ENCODE measurements around the gene PPP1CB. TPM values are rescaled to one million over a fixed set of nuclear protein-coding genes. Genes with fewer than 3 reads are reported as not detected.
A peak's percentile ranks its signal among the peaks of the same experiment; 100 is the strongest.
"Not testable (repeated sequence)": the region's sequence is repeated elsewhere in the genome, so short reads cannot be mapped to it uniquely, and the experiment has no call there.

Gene PPP1CB
- total RNA-seq, 2 experiments from 2014 or later, result 153 to 218 TPM

DNA sequence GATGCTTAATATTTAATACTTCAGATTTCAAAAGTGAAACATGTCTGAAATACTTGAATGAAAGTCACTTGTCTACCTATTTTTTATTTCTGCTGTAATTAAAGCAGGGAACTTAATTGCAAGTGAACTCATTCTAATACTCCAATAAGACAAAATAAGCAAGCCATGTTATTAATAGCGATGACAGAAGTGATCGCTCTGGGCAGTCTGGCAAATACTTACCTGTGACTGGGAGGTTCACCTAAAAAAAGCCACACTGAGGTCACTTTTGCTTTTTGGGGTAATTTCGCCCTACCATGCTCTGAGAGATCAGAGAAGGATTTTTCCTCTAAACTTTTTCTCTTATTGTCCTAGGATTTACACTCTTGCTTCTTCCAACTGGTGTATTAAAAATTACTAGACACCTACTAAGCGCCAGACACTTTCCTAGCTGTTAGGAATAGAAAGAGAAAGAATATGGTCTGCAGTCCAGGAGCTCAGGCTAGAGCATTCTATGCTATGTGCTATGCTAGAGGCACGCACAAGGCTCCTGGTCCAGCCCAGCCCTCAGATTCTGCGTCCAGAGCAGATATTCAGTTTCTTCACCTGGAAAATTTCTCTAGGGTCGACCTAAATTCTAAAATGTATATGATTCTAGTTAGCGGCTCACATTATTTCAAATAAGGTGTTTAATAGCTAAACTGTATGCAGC lies 26.5 kb upstream of the PPP1CB start:
- H3K4me1 Mint-ChIP-seq, result no peaks in the 10 kb centered on the region
- H3K27me3 Mint-ChIP-seq, result peaks cover 4% of the 10 kb centered on the region
- H3K27ac Mint-ChIP-seq, result no peak overlapping the region
- CTCF ChIA-PET, result no interaction called here
- H3K4me3 Mint-ChIP-seq, result no peak overlapping the region
- ATAC-seq (no peak), DNase-seq (no peak)
- H3K36me3 Mint-ChIP-seq, result no peaks in the 10 kb centered on the region
- no peaks in the 10 kb centered on the region for H3K9me3 Mint-ChIP-seq (ENCODE audit: low read depth)

DNA sequence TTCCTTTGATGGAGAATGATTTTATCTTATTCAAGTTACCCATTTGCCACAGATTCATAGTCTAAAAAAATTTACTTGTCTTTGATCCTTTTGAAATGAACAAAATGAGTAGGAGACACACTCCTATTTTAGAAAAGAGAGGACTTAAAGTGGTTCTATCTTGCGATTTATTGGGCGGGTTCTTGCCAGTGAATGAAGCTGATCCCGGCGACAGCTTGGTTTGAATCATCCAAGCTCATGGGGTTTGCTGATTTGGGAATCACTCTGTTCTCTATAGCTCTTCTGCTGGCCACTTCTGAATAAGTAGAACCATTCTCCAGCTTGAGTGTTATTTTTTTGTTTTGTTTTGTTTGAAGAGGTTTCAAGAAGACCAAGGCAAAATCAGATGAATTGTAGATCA lies 25.5 kb upstream of the PPP1CB start:
- DNase-seq, result no peak
- ATAC-seq, result no peak
- H3K4me3 Mint-ChIP-seq, result no peak overlapping the region
- H3K27ac Mint-ChIP-seq, result no peak overlapping the region
- H3K27me3 Mint-ChIP-seq, result peaks cover 4% of the 10 kb centered on the region
- H3K9me3 Mint-ChIP-seq (ENCODE audit: low read depth), result no peaks in the 10 kb centered on the region
- CTCF ChIA-PET, result no interaction called here
- no peaks in the 10 kb centered on the region for H3K36me3 Mint-ChIP-seq
- no peaks in the 10 kb centered on the region for H3K4me1 Mint-ChIP-seq

DNA sequence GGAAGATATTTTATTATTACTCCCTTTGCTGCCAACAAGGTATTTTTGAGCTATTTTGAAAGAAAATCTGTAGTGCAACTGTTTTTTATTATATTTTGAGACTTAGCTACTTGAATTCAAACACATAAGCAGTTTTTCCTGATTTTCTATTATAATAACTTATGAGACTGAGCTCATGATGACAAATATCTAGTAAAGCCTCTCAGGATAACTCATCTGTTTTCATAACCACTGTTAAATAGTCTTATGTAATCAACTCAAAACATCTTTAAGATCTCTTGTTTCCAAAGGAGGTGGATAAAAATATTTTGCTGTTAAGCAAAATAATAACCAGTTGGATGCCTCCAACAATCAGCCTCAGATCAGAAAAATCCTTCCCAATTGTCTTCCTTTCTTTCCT lies 21.9 kb upstream of the PPP1CB start:
- ATAC-seq (no peak), DNase-seq (no peak)
- H3K27me3 Mint-ChIP-seq, result peaks cover 4% of the 10 kb centered on the region
- H3K27ac Mint-ChIP-seq, result no peak overlapping the region
- no peaks in the 10 kb centered on the region for H3K9me3 Mint-ChIP-seq (ENCODE audit: low read depth)
- H3K4me3 Mint-ChIP-seq, result no peak overlapping the region
- H3K4me1 Mint-ChIP-seq, result no peaks in the 10 kb centered on the region
- CTCF ChIA-PET, result interaction anchor here (1.2 kb wide), 1 partner anchor 53 kb away, joined by 3 read pairs; no protein-coding TSS in a partner anchor
- no peaks in the 10 kb centered on the region for H3K36me3 Mint-ChIP-seq

DNA sequence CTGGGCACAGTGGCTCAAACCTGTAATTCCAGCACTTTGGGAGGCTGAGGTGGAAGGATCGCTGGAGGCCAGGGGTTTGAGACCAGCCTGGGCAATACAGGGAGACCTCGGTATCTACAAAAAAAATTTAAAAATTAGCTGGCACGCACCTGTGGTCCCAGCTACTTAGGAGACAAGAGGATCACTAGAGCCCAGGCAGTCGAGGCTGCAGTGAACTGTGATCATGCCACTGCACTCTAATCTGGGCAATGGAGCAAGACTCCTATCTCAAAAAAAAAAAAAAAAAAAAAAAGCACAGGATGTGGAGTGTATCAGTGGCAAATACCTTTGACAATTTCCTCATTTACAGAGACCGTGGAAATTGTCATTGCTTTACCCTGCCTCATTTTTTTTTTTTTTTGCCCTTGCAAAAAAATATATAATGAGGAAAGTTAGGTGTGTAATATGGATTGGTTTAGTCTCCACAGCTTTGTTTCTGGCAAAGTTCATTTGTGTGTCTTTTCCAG lies 20.9 kb upstream of the PPP1CB start:
- no peak for ATAC-seq
- no peak for DNase-seq
- no peaks in the 10 kb centered on the region for H3K4me1 Mint-ChIP-seq
- CTCF ChIA-PET, result interaction anchor here (0.7 to 2.1 kb wide), 6 partner anchors 22 to 136 kb away, joined by 3 to 8 read pairs (median 4); no protein-coding TSS in a partner anchor
- no peaks in the 10 kb centered on the region for H3K36me3 Mint-ChIP-seq
- H3K27me3 Mint-ChIP-seq, result no peaks in the 10 kb centered on the region
- H3K9me3 Mint-ChIP-seq (ENCODE audit: low read depth), result no peaks in the 10 kb centered on the region
- no peak overlapping the region for H3K27ac Mint-ChIP-seq
- no peak overlapping the region for H3K4me3 Mint-ChIP-seq

DNA sequence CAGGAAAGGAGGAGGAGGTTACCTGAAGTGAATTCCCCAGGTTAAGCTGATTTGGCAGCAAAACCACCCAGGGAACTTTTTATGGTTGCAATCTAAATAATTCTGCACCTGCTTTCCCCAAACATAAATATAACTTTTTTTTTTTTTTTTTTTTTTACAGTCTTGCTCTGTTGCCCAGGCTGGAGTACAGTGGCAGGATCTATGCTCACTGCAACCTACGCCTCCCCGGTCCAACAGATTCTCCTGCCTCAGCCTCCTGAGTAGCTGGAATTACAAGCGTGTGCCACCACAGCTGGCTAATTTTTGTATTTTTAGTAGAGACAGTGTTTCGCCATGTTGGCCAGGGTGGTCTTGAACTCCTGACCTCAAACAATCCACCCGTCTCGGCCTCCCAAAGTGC lies 16.1 kb upstream of the PPP1CB start:
- no peaks in the 10 kb centered on the region for H3K4me1 Mint-ChIP-seq
- H3K27me3 Mint-ChIP-seq, result no peaks in the 10 kb centered on the region
- no peak overlapping the region for H3K27ac Mint-ChIP-seq
- ATAC-seq (no peak), DNase-seq (no peak)
- peaks cover 4% of the 10 kb centered on the region for H3K9me3 Mint-ChIP-seq (ENCODE audit: low read depth)
- H3K36me3 Mint-ChIP-seq, result peaks cover 5% of the 10 kb centered on the region
- CTCF ChIA-PET, result no interaction called here
- no peak overlapping the region for H3K4me3 Mint-ChIP-seq

DNA sequence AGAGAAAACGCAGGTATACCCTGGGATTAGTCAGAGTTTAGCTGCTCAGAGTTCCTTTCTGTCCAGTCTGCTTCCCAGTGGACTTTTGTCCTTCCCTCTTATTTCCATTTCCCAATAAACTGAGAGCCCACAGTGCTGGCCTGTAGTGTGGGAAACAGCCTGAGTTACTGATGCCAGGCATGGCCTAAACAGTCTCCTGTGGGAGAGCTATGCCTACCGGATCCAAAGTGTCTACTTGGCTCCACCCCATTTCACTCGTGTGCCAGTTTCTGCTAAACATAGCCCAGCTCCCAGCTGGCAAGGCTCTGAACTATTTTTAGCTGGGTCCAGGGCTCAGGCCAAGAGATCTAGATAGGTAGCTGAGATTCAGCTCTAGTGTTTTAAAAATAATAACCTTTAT lies 15.6 kb upstream of the PPP1CB start:
- Mint-ChIP-seq H3K4me3 (no peak overlapping the region), H3K27ac (no peak overlapping the region)
- ATAC-seq, result no peak

DNA sequence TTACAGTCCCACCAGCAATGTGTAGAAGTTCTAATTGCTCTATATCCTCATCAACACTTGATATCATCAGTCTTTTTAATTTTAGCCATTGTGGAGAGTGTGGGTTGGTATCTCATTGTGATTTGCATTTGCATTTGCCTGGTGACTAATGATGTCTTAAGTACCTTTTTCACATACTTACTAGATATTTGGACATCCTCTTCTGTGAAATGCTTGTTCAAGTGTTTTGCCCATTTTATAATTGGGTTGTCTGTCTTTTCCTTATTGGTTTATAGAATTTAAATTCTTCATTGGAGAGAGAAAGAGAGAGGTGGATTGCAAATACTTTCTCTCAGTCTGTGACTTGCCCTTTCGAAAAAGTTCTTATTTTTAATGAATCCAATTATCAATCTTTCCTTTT lies 14.0 kb upstream of the PPP1CB start:
- Mint-ChIP-seq H3K9me3 (ENCODE audit: low read depth) (peaks cover 4% of the 10 kb centered on the region), H3K4me3 (no peak overlapping the region)
- CTCF ChIA-PET, result no interaction called here

More for the DNA sequence above, 15.6 kb upstream of the PPP1CB start:
- peaks cover 6% of the 10 kb centered on the region for H3K36me3 Mint-ChIP-seq
- peaks cover 4% of the 10 kb centered on the region for H3K9me3 Mint-ChIP-seq (ENCODE audit: low read depth)
- H3K4me1 Mint-ChIP-seq, result no peaks in the 10 kb centered on the region
- CTCF ChIA-PET, result no interaction called here
- peaks cover 2% of the 10 kb centered on the region for H3K27me3 Mint-ChIP-seq
- DNase-seq, result no peak

DNA sequence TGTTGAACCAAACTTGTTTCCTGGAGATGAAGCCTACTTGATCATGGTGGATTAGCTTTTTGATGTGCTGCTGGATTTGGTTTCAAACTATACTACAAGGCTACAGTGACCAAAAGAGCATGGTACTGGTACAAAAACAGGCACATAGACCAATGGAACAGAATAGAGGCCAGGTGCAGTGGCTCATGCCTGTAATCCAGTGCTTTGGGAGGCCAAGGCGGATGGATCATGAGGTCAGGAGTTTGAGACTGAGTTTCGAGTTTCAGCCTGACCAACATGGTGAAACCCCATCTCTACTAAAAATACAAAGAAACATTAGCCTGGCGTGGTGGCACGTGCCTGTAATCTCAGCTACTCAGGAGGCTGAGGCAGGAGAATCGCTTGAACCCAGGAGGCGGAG lies 9.0 kb upstream of the PPP1CB start:
- not testable (repeated sequence) for H3K4me3 Mint-ChIP-seq; H3K27ac Mint-ChIP-seq; DNase-seq; ATAC-seq; H3K9me3 Mint-ChIP-seq (ENCODE audit: low read depth); H3K27me3 Mint-ChIP-seq; H3K36me3 Mint-ChIP-seq; H3K4me1 Mint-ChIP-seq
- CTCF ChIA-PET, result interaction anchor here (1.0 kb wide), 1 partner anchor 19 kb away, joined by 3 read pairs; no protein-coding TSS in a partner anchor

More for the DNA sequence above, 14.0 kb upstream of the PPP1CB start:
- ATAC-seq (no peak), DNase-seq (no peak)
- Mint-ChIP-seq H3K4me1 (no peaks in the 10 kb centered on the region), H3K27me3 (peaks cover 3% of the 10 kb centered on the region), H3K27ac (no peak overlapping the region), H3K36me3 (peaks cover 9% of the 10 kb centered on the region)

DNA sequence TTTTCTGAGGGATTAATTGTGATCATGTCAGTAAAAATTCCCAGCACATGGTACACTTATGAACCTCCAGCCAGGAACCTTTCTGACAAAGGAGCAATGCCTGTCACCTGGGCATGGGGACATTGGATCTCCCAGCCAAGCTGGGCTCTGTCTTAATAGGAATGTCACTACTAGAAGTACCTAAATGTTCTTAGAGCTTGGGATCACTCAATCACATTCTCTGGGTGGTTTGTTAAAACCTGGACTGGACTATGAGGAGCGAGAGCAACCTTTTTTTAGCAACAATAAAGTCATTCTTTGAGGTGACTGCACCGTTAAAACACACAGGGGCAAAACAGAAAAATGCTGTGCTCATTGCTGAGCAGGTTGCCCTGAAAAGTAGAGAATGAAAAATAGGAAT lies 6.4 kb upstream of the PPP1CB start:
- H3K9me3 Mint-ChIP-seq (ENCODE audit: low read depth), result no peaks in the 10 kb centered on the region
- ATAC-seq, result no peak
- DNase-seq, result no peak
- CTCF ChIA-PET, result no interaction called here
- H3K36me3 Mint-ChIP-seq, result peaks cover 6% of the 10 kb centered on the region
- H3K27me3 Mint-ChIP-seq, result peaks cover 3% of the 10 kb centered on the region
- peaks cover 26% of the 10 kb centered on the region for H3K4me1 Mint-ChIP-seq
- no peak overlapping the region for H3K27ac Mint-ChIP-seq
- H3K4me3 Mint-ChIP-seq, result no peak overlapping the region

DNA sequence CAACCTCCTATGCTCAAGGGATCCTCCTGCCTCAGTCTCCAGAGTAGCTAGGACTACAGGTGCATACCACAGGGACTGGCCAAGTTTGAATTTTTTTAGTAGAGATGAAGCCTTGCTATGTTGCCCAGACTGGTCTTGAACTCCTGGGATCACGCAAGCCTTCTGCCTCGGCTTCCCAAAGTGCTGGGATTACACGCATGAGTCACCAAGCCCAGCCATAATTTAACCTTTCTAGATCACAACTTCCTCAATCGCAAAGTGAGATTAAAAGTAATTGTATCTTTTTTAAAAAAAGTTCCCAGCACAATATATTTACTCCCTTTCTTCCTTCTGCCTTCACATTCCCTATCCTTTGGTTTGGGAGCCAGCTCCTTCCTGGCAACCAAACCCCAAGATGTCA lies 5.8 kb upstream of the PPP1CB start:
- no peak overlapping the region for H3K4me3 Mint-ChIP-seq
- H3K27ac Mint-ChIP-seq, result no peak overlapping the region
- DNase-seq (no peak), ATAC-seq (no peak)
- peaks cover 8% of the 10 kb centered on the region for H3K36me3 Mint-ChIP-seq
- no peaks in the 10 kb centered on the region for H3K9me3 Mint-ChIP-seq (ENCODE audit: low read depth)
- CTCF ChIA-PET, result no interaction called here
- peaks cover 3% of the 10 kb centered on the region for H3K27me3 Mint-ChIP-seq
- H3K4me1 Mint-ChIP-seq, result peaks cover 32% of the 10 kb centered on the region

DNA sequence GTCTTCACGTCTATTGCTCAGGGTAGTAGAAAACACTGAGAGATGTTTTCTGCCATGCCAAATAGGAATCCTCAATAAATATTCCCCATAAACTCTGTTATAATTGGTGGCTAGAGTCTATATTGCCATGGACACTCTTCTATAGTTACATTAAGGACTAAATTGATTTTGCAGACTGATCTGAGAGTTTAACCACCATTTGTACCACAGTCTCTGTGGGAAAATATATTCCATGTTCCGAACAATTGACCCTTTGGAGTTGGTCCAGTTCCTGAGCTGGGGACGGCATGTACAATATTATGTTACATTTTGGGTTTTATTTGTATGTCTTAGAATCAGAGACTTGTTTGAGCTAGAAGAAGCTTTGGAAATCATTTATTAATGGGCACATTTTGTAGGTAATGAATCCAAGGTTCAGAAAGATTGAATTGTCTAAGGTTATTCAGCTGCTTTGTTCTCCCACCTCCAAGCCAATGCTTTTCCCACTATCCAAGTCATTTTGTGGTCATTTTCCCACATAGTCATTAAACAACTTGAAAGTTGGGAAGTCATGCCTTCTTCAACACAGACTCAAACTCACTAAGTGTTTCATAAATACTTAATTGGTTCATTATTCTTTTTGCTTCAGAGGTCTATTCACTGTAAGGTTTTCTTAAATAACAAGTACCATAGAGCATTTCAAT lies 5.1 kb upstream of the PPP1CB start:
- Mint-ChIP-seq H3K4me3 (no peak overlapping the region), H3K4me1 (peaks cover 32% of the 10 kb centered on the region), H3K27me3 (no peaks in the 10 kb centered on the region), H3K27ac (no peak overlapping the region), H3K9me3 (ENCODE audit: low read depth) (no peaks in the 10 kb centered on the region), H3K36me3 (peaks cover 6% of the 10 kb centered on the region)
- CTCF ChIA-PET, result interaction anchor here (1.3 to 11.9 kb wide), 4 partner anchors 13 to 180 kb away, joined by 3 to 142 read pairs (median 4); no protein-coding TSS in a partner anchor
- ATAC-seq, result no peak
- no peak for DNase-seq

DNA sequence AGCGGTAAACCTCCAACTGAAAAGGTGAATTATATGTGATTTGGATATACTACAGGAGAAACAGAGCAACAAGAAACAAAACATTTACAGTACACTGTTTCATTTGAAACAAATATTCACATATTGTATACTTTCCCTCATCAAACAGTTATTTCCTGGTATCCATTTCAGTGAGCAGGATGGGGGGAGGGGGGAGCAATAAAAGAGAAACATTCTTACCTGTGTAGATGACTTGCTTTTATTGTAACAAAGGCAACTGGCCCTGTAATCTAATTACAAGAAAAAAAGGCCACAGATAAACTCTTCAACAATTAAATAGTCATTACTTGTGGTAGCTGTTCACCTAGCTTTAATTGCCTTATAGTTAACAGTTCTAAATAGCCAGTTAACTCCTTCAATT lies 3.9 kb upstream of the PPP1CB start:
- Mint-ChIP-seq H3K36me3 (peaks cover 4% of the 10 kb centered on the region), H3K27me3 (no peaks in the 10 kb centered on the region), H3K9me3 (ENCODE audit: low read depth) (no peaks in the 10 kb centered on the region), H3K4me1 (peaks cover 33% of the 10 kb centered on the region), H3K27ac (peak overlapping the region; percentile 84), H3K4me3 (peak overlapping the region; percentile 33)
- ATAC-seq, result no peak
- DNase-seq, result no peak
- CTCF ChIA-PET, result interaction anchor here (0.9 to 11.9 kb wide), 6 partner anchors 8 to 181 kb away, joined by 3 to 142 read pairs (median 4); no protein-coding TSS in a partner anchor

DNA sequence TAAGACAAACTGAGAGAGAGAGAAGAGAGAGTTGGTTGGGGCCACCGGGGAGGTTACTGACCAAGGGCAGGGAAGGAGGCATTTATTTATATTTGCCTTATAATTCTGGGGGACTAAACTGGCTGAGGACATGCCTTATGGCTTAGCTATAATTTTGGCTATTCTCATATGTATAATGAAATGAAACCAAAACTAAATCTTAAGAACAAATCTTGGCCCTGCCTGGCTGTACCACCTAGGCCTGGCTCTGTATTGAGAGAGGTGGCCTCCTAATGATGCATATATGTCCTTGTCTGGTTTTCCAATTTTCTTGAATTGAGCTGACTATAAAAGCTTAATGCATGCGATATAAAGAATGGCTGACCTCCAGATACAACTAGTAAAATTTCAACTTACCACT lies 3.5 kb upstream of the PPP1CB start:
- DNase-seq, result no peak

DNA sequence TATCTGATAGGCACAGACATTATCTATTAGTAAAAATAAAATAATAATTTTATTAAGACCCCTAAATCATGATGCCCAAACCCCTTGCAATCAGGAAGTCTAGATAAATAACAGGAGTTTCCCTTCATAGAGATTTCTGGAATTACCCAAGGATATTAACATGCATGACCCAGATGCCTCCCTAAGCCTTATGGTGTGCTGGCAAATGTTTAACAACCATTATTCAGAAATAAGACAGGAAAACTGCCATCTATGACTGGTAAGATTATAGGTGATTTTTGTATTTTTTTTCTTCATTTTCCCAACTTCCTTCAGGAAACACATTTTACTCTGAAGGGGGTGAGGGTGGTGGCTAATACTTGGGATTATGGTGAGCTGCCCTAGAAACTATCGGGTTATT lies 2.7 kb upstream of the PPP1CB start:
- Mint-ChIP-seq H3K27ac (peak overlapping the region; percentile 97), H3K4me3 (no peak overlapping the region)
- ATAC-seq, result no peak

More for the DNA sequence above, 3.5 kb upstream of the PPP1CB start:
- H3K36me3 Mint-ChIP-seq, result peaks cover 4% of the 10 kb centered on the region
- H3K4me1 Mint-ChIP-seq, result peaks cover 34% of the 10 kb centered on the region
- ATAC-seq, result no peak
- H3K9me3 Mint-ChIP-seq (ENCODE audit: low read depth), result no peaks in the 10 kb centered on the region
- peak overlapping the region; percentile 84 for H3K27ac Mint-ChIP-seq
- peak overlapping the region; percentile 33 for H3K4me3 Mint-ChIP-seq
- CTCF ChIA-PET, result interaction anchor here (0.9 to 11.9 kb wide), 4 partner anchors 8 to 180 kb away, joined by 3 to 142 read pairs (median 6); no protein-coding TSS in a partner anchor
- no peaks in the 10 kb centered on the region for H3K27me3 Mint-ChIP-seq

More for the DNA sequence above, 2.7 kb upstream of the PPP1CB start:
- Mint-ChIP-seq H3K27me3 (no peaks in the 10 kb centered on the region), H3K36me3 (peaks cover 4% of the 10 kb centered on the region), H3K4me1 (peaks cover 36% of the 10 kb centered on the region), H3K9me3 (ENCODE audit: low read depth) (no peaks in the 10 kb centered on the region)
- CTCF ChIA-PET, result interaction anchor here (11.9 kb wide), 1 partner anchor 155 kb away, joined by 142 read pairs; no protein-coding TSS in a partner anchor
- no peak for DNase-seq
